SK-N-SH treated with all-trans-retinoic acid at 6 μM for 48 hours (cell line): Measurements from ENCODE around the gene HPS1.

Experiments
- ATAC-seq: fragments of 200-7000 bp; cut with Tn5 transposase; 3 replicates; pipeline ENCODE4 v1.9.1; 2020; ENCODE audit warnings: mild to moderate bottlenecking, moderate library complexity
- ARNTL ChIP-seq: fragments of 450-650 bp; formaldehyde crosslinking; IDR thresholded peaks from 2 replicates; pipeline ENCODE4 v1.5.0; 2020; ENCODE audit warnings: low read depth, mild to moderate bottlenecking, moderate library complexity, borderline replicate concordance
- CREB5 ChIP-seq: fragments of 250-450 bp; sonication (Bioruptor Pico); IDR thresholded peaks from 2 replicates; pipeline ENCODE4 v1.5.1; 2020; ENCODE audit warnings: low read depth, mild to moderate bottlenecking, moderate library complexity
- CSDC2 ChIP-seq: fragments of 250-450 bp; sonication (Bioruptor Pico); IDR thresholded peaks from 2 replicates; pipeline ENCODE4 v1.5.0; 2020; ENCODE audit warnings: mild to moderate bottlenecking, moderate library complexity
- CSRNP3 ChIP-seq: fragments of 250-450 bp; sonication (Bioruptor Pico); IDR thresholded peaks from 2 replicates; pipeline ENCODE4 v1.5.1; 2021; ENCODE audit warnings: mild to moderate bottlenecking, moderate library complexity
- GLIS3 ChIP-seq: fragments of 250-450 bp; sonication (Bioruptor Pico); IDR thresholded peaks from 2 replicates; pipeline ENCODE4 v1.5.0; 2020; ENCODE audit warnings: mild to moderate bottlenecking, moderate library complexity
- ISL1 ChIP-seq: fragments of 250-450 bp; sonication (Bioruptor Pico); IDR thresholded peaks from 2 replicates; pipeline ENCODE4 v2.1.2; 2022; ENCODE audit warnings: mild to moderate bottlenecking, moderate library complexity
- OSR1 ChIP-seq: fragments of 250-450 bp; sonication (Bioruptor Pico); IDR thresholded peaks from 2 replicates; pipeline ENCODE4 v1.8.0; 2022; ENCODE audit warnings: moderate library complexity, mild to moderate bottlenecking, inconsistent platforms
- PATZ1 ChIP-seq: fragments of 250-450 bp; sonication (Bioruptor Pico); IDR thresholded peaks from 2 replicates; pipeline ENCODE4 v1.8.0; 2020; ENCODE audit warnings: mild to moderate bottlenecking, moderate library complexity, borderline replicate concordance
- POU6F1 ChIP-seq: fragments of 250-450 bp; sonication (Bioruptor Pico); IDR thresholded peaks from 2 replicates; pipeline ENCODE4 v1.8.0; 2021; ENCODE audit warnings: low read depth, mild to moderate bottlenecking, moderate library complexity, borderline replicate concordance
- PPARA ChIP-seq: fragments of 250-450 bp; sonication (Bioruptor Pico); IDR thresholded peaks from 2 replicates; pipeline ENCODE4 v1.5.0; 2020; ENCODE audit warnings: mild to moderate bottlenecking, borderline replicate concordance
- RARB ChIP-seq: fragments of 250-450 bp; sonication (Bioruptor Pico); IDR thresholded peaks from 2 replicates; pipeline ENCODE4 v1.8.0; 2021; ENCODE audit warnings: mild to moderate bottlenecking, moderate library complexity
- SNAI2 ChIP-seq: fragments of 250-450 bp; sonication (Bioruptor Pico); IDR thresholded peaks from 2 replicates; pipeline ENCODE4 v1.5.0; 2020; ENCODE audit warnings: mild to moderate bottlenecking, moderate library complexity
- TCF4 ChIP-seq: fragments of 250-450 bp; sonication (Bioruptor Pico); IDR thresholded peaks from 2 replicates; pipeline ENCODE4 v1.8.0; 2021; ENCODE audit warnings: mild to moderate bottlenecking, moderate library complexity, borderline replicate concordance
- TOX ChIP-seq: fragments of 250-450 bp; sonication (Bioruptor Pico); IDR thresholded peaks from 2 replicates; pipeline ENCODE4 v1.8.0; 2021; ENCODE audit warnings: mild to moderate bottlenecking, moderate library complexity, borderline replicate concordance
- TSHZ2 ChIP-seq: fragments of 250-450 bp; sonication (Bioruptor Pico); IDR thresholded peaks from 2 replicates; pipeline ENCODE4 v1.5.0; 2020; ENCODE audit warnings: mild to moderate bottlenecking, moderate library complexity
- ZC3H10 ChIP-seq: fragments of 250-450 bp; sonication (Bioruptor Pico); IDR thresholded peaks from 2 replicates; pipeline ENCODE4 v1.5.1; 2021; ENCODE audit warnings: mild to moderate bottlenecking, moderate library complexity
- ZFP3 ChIP-seq: fragments of 250-450 bp; sonication (Bioruptor Pico); IDR thresholded peaks from 2 replicates; pipeline ENCODE4 v1.5.0; 2020; ENCODE audit warnings: mild to moderate bottlenecking, moderate library complexity
- ZFP30 ChIP-seq: fragments of 450-650 bp; formaldehyde crosslinking; IDR thresholded peaks from 2 replicates; pipeline ENCODE4 v1.5.0; 2022; ENCODE audit warnings: mild to moderate bottlenecking, moderate library complexity
- ZNF565 ChIP-seq: fragments of 450-650 bp; formaldehyde crosslinking; conservative IDR thresholded peaks from 2 replicates; pipeline ENCODE4 v1.5.0; 2020; ENCODE audit warnings: low read depth, mild to moderate bottlenecking, moderate library complexity
- ZNF70 ChIP-seq: fragments of 450-650 bp; formaldehyde crosslinking; IDR thresholded peaks from 2 replicates; pipeline ENCODE4 v1.5.0; 2020; ENCODE audit warnings: mild to moderate bottlenecking, moderate library complexity

Gene HPS1

GRCh38 chr10:98456686-98457482 lies 10.1 kb upstream of the HPS1 start:
- TF ChIP-seq ZNF70 (CRISPR knock-in tag) (no peak), GLIS3 (CRISPR knock-in tag) (no peak), ZC3H10 (CRISPR knock-in tag) (no peak), PPARA (CRISPR knock-in tag) (no peak), POU6F1 (CRISPR knock-in tag) (no peak), PATZ1 (CRISPR knock-in tag) (no peak), CREB5 (CRISPR knock-in tag) (no peak), RARB (no peak), CSRNP3 (CRISPR knock-in tag) (no peak), ARNTL (CRISPR knock-in tag) (no peak), ISL1 (CRISPR knock-in tag) (no peak)
- no peak for ATAC-seq

- TF ChIP-seq RARB (no peak), ZC3H10 (CRISPR knock-in tag) (no peak), CSRNP3 (CRISPR knock-in tag) (no peak), POU6F1 (CRISPR knock-in tag) (no peak), ZFP3 (CRISPR knock-in tag) (no peak)
- ATAC-seq = no peak
Observed at GRCh38 chr10:98456043-98456570, 9.4 kb upstream of the HPS1 start.

- no peak for ATAC-seq
- TF ChIP-seq ISL1 (CRISPR knock-in tag) (no peak), CSRNP3 (CRISPR knock-in tag) (no peak), ZC3H10 (CRISPR knock-in tag) (no peak), TOX (CRISPR knock-in tag) (no peak), SNAI2 (CRISPR knock-in tag) (no peak), GLIS3 (CRISPR knock-in tag) (no peak), ARNTL (CRISPR knock-in tag) (no peak), OSR1 (CRISPR knock-in tag) (no peak), TSHZ2 (CRISPR knock-in tag) (no peak), ZFP3 (CRISPR knock-in tag) (no peak), TCF4 (no peak), CSDC2 (no peak), ZFP30 (CRISPR knock-in tag) (no peak), ZNF565 (CRISPR knock-in tag) (no peak), PPARA (CRISPR knock-in tag) (no peak)
Observed at GRCh38 chr10:98453729-98454128, 7.0 kb upstream of the HPS1 start.
